T-helper 2 cell treated with Interferon-gamma antibody and Interleukin-4, amounts not matched to agents 5 μg/mL and 100 μg/mL, for 36 hours (primary cell): ENCODE data around the gene ABL2.
A peak's percentile ranks its signal among the peaks of the same experiment; 100 is the strongest.
"Not testable (repeated sequence)": the region's sequence is repeated elsewhere in the genome, so short reads cannot be mapped to it uniquely, and the experiment has no call there.

Experiments
- DNase-seq: peaks from one replicate; pipeline ENCODE4 v3.0.0; 2021; ENCODE audit warnings: low spot score
- H3K27ac Mint-ChIP-seq: one replicate; pipeline ENCODE4 v1.8.0; 2021; ENCODE audit warnings: mild to moderate bottlenecking, mixed read lengths
- H3K27me3 Mint-ChIP-seq: one replicate; pipeline ENCODE4 v1.8.0; 2021; ENCODE audit warnings: low read depth, mixed read lengths
- H3K36me3 Mint-ChIP-seq: one replicate; pipeline ENCODE4 v1.8.0; 2021; ENCODE audit warnings: low read depth, mixed read lengths
- H3K4me1 Mint-ChIP-seq: one replicate; pipeline ENCODE4 v1.8.0; 2021; ENCODE audit warnings: low read depth, mixed read lengths
- H3K4me3 Mint-ChIP-seq: one replicate; pipeline ENCODE4 v1.8.0; 2022; ENCODE audit warnings: mild to moderate bottlenecking, moderate library complexity, mixed read lengths
- H3K9me3 Mint-ChIP-seq: one replicate; pipeline ENCODE4 v1.8.0; 2021; ENCODE audit warnings: mixed read lengths

The ABL2 gene

GRCh38 chr1:179200586-179200985 lies 28.9 kb downstream of the ABL2 start:
- Mint-ChIP-seq H3K4me1 (peaks cover 9% of the 10 kb centered on the region), H3K4me3 (no peak overlapping the region), H3K36me3 (no peaks in the 10 kb centered on the region), H3K27ac (no peak overlapping the region), H3K9me3 (no peaks in the 10 kb centered on the region), H3K27me3 (no peaks in the 10 kb centered on the region)
- DNase-seq: no peak

- H3K4me3 Mint-ChIP-seq: no peak overlapping the region
- no peaks in the 10 kb centered on the region for H3K27me3 Mint-ChIP-seq
- no peak for DNase-seq
- no peaks in the 10 kb centered on the region for H3K36me3 Mint-ChIP-seq
- no peak overlapping the region for H3K27ac Mint-ChIP-seq
- peaks cover 6% of the 10 kb centered on the region for H3K4me1 Mint-ChIP-seq
- H3K9me3 Mint-ChIP-seq: no peaks in the 10 kb centered on the region
Observed at GRCh38 chr1:179197690-179198297, 31.7 kb downstream of the ABL2 start.

- H3K27ac Mint-ChIP-seq, H3K9me3 Mint-ChIP-seq, H3K4me3 Mint-ChIP-seq, H3K27me3 Mint-ChIP-seq, H3K4me1 Mint-ChIP-seq, DNase-seq, H3K36me3 Mint-ChIP-seq: not testable (repeated sequence)
Observed at GRCh38 chr1:179195857-179196256, 33.6 kb downstream of the ABL2 start.

GRCh38 chr1:179195376-179195775 lies 34.1 kb downstream of the ABL2 start:
- Mint-ChIP-seq H3K27ac (no peak overlapping the region), H3K9me3 (no peaks in the 10 kb centered on the region), H3K4me1 (peaks cover 8% of the 10 kb centered on the region)

DNA sequence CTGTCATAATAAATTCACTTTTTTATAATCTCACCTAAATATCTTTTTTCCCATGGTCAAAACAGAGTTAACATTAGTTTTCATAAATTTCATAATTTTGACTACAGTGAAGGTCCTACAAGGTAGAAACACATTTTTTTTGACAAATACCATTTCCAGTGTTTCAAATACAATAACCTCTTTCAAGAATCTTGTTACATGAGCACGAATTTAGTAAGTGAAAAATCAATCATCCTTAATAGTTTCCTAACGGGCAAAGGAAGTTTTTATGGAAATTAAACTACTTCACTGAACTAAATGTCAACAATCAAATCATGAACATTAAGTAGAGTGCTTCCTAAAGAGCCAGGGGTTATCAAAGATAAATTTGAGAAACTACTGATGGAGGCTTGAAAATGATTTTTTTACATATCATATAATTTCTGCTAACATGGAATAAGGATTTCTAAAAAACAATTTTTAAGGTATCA lies 35.4 kb downstream of the ABL2 start:
- Mint-ChIP-seq H3K4me3 (no peak overlapping the region), H3K27me3 (no peaks in the 10 kb centered on the region), H3K36me3 (no peaks in the 10 kb centered on the region), H3K4me1 (peaks cover 6% of the 10 kb centered on the region), H3K27ac (no peak overlapping the region), H3K9me3 (no peaks in the 10 kb centered on the region)
- DNase-seq: no peak

More at GRCh38 chr1:179195376-179195775, 34.1 kb downstream of the ABL2 start:
- Mint-ChIP-seq H3K36me3 (no peaks in the 10 kb centered on the region), H3K4me3 (no peak overlapping the region), H3K27me3 (no peaks in the 10 kb centered on the region)
- no peak for DNase-seq

GRCh38 chr1:179190861-179191260 lies 38.6 kb downstream of the ABL2 start:
- H3K27ac Mint-ChIP-seq: no peak overlapping the region
- no peaks in the 10 kb centered on the region for H3K36me3 Mint-ChIP-seq
- no peaks in the 10 kb centered on the region for H3K9me3 Mint-ChIP-seq
- DNase-seq: no peak
- peak overlapping the region; percentile 23 for H3K4me3 Mint-ChIP-seq
- H3K4me1 Mint-ChIP-seq: peaks cover 6% of the 10 kb centered on the region
- no peaks in the 10 kb centered on the region for H3K27me3 Mint-ChIP-seq

- H3K9me3 Mint-ChIP-seq: no peaks in the 10 kb centered on the region
- H3K27ac Mint-ChIP-seq: no peak overlapping the region
- no peak for DNase-seq
- H3K4me1 Mint-ChIP-seq: peaks cover 8% of the 10 kb centered on the region
- no peak overlapping the region for H3K4me3 Mint-ChIP-seq
- no peaks in the 10 kb centered on the region for H3K36me3 Mint-ChIP-seq
- H3K27me3 Mint-ChIP-seq: no peaks in the 10 kb centered on the region
Observed at GRCh38 chr1:179187735-179188471, 41.6 kb downstream of the ABL2 start.

GRCh38 chr1:179187043-179187442 lies 42.4 kb downstream of the ABL2 start:
- Mint-ChIP-seq H3K4me1 (peaks cover 8% of the 10 kb centered on the region), H3K27ac (no peak overlapping the region), H3K27me3 (no peaks in the 10 kb centered on the region), H3K4me3 (no peak overlapping the region), H3K36me3 (no peaks in the 10 kb centered on the region), H3K9me3 (no peaks in the 10 kb centered on the region)
- DNase-seq: no peak

DNA sequence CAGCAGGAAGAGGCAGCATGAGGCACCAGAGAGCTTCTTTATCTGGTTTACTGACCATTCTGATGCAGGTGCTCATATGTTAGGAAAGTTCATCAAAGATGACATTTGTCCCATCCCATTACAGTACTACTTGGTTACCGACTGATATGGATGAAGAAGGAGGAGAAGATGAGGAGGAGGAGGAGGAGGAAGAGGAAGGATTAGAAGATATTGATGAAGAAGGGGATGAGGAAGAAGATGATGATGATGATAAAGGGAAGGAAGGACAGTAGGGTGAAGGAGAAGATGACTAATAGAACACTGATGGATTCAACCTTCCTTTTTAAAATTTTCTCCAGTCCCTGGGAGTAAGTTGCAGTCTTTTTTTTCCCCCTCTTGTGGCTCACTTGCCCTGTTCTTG lies 45.1 kb downstream of the ABL2 start:
- H3K4me1 Mint-ChIP-seq: peaks cover 1% of the 10 kb centered on the region
- no peak overlapping the region for H3K27ac Mint-ChIP-seq
- no peak for DNase-seq
- H3K4me3 Mint-ChIP-seq: no peak overlapping the region
- no peaks in the 10 kb centered on the region for H3K9me3 Mint-ChIP-seq
- no peaks in the 10 kb centered on the region for H3K27me3 Mint-ChIP-seq
- H3K36me3 Mint-ChIP-seq: no peaks in the 10 kb centered on the region

DNA sequence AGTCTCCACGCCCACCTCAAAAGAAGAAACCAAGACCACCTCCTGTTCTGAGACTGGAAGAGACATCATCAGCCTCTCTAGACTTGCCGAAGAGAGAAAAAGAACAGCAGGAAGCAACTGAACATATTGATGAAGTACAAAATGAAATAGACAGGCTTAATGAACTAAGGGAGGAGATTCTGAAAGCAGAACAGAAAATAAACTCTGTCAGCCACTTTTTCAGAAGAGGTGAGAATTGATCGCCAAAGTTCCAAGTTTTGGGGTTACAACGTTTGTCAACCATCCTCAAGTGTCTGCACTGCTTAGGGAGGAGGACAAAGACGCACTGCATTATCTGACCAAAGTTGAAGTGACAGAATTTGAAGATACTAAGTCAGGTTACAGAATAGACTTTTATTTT lies 45.6 kb downstream of the ABL2 start:
- DNase-seq: no peak
- H3K27me3 Mint-ChIP-seq: no peaks in the 10 kb centered on the region
- no peak overlapping the region for H3K4me3 Mint-ChIP-seq
- H3K27ac Mint-ChIP-seq: no peak overlapping the region
- no peaks in the 10 kb centered on the region for H3K9me3 Mint-ChIP-seq
- no peaks in the 10 kb centered on the region for H3K36me3 Mint-ChIP-seq
- peaks cover 1% of the 10 kb centered on the region for H3K4me1 Mint-ChIP-seq

DNA sequence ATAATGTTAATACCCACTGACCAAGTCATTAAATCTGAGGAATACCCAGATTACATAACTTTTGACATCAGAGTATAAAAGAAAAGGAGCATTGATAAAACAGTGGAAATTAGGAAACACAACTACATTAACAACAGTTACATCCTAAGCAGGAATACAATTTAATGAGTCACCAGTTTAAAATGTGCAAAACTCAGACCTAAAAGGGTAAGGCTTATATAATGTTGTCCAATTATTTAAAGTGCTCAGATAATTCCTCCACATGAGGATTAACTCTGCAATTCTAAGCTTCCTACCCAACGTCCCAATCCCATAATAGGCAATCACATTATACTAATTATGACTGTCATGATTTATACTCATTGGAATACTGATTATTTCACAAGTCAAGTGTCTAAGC lies 50.5 kb downstream of the ABL2 start:
- Mint-ChIP-seq H3K9me3 (no peaks in the 10 kb centered on the region), H3K4me3 (no peak overlapping the region), H3K27me3 (no peaks in the 10 kb centered on the region), H3K4me1 (peaks cover 1% of the 10 kb centered on the region), H3K36me3 (no peaks in the 10 kb centered on the region), H3K27ac (no peak overlapping the region)
- no peak for DNase-seq

DNA sequence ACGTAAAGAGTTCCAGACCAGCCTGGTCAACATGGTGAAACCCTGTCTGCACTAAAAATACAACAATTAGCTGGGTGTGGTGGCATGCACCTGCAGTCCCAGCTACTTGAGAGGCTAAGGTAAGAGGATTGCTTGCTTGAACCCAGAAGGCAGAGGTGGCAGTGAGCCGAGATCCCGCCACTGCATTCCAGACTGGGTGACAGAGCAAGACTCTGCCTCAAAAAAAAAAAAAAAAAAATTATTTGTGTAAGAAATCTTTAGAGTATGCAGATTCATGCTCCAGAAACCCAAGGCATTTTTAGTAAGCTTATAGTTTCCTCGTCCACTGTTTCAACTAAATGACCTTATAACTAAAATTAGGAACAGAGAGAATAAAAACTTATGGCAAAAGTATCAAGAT lies 51.3 kb downstream of the ABL2 start:
- H3K4me3 Mint-ChIP-seq: no peak overlapping the region
- no peak for DNase-seq
- H3K4me1 Mint-ChIP-seq: no peaks in the 10 kb centered on the region
- H3K27me3 Mint-ChIP-seq: no peaks in the 10 kb centered on the region
- H3K9me3 Mint-ChIP-seq: no peaks in the 10 kb centered on the region
- no peak overlapping the region for H3K27ac Mint-ChIP-seq
- no peaks in the 10 kb centered on the region for H3K36me3 Mint-ChIP-seq

DNA sequence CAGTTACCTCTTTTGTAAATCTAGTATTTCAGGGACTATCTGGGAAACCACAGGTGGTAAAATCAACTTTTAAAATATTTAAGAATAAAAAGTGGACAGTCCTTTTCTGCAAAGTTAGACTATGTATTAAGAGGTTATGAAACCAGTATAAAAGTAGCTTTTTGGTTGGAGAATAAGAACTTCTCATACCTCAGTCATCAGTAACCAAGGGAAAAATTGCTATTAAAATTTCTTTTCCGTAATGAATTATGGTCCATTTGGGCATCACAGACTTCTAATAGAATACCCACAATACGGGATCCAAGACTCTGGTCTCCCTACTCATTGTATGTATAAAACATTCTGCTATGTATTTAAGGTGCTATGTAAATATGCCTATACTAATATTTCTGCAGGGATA lies 51.9 kb downstream of the ABL2 start:
- DNase-seq: no peak
- Mint-ChIP-seq H3K4me3 (no peak overlapping the region), H3K9me3 (no peaks in the 10 kb centered on the region), H3K4me1 (no peaks in the 10 kb centered on the region), H3K36me3 (no peaks in the 10 kb centered on the region), H3K27ac (no peak overlapping the region), H3K27me3 (no peaks in the 10 kb centered on the region)

GRCh38 chr1:179177182-179177581 lies 52.3 kb downstream of the ABL2 start:
- H3K27me3 Mint-ChIP-seq: no peaks in the 10 kb centered on the region
- H3K27ac Mint-ChIP-seq: no peak overlapping the region
- H3K9me3 Mint-ChIP-seq: no peaks in the 10 kb centered on the region
- DNase-seq: no peak
- H3K4me1 Mint-ChIP-seq: no peaks in the 10 kb centered on the region
- no peak overlapping the region for H3K4me3 Mint-ChIP-seq
- H3K36me3 Mint-ChIP-seq: no peaks in the 10 kb centered on the region
